PC-3 (cell line): ENCODE data around the gene CCDC141. TPM values are rescaled to one million over a fixed set of nuclear protein-coding genes. Genes with fewer than 3 reads are reported as not detected.

Source experiments
- ATAC-seq: fragments of 200-7000 bp; cut with Tn5 transposase; 2 replicates; pipeline ENCODE4 v1.9.1; 2020; ENCODE audit warnings: mild to moderate bottlenecking, moderate library complexity
- BruUV-seq: library from RNA; stranded (reverse); fragments of 400-500 nt; replicated peaks from 2 replicates; lab custom pipeline; 2021; lab: Mats Ljungman, UMichigan
- CTCF ChIA-PET: fragments of 300-600 bp; sonication (Branson Sonifier 250); formaldehyde crosslinking; loops from one replicate; lab custom pipeline; 2022; ENCODE audit warnings: antibody characterized with exemption; lab: Charles Lee
- POLR2A ChIA-PET: fragments of 300-600 bp; sonication (Branson Sonifier 250); formaldehyde crosslinking; loops from one replicate; lab custom pipeline; 2022; ENCODE audit warnings: antibody characterized with exemption; ENCODE audit not compliant: unreplicated experiment; lab: Charles Lee
- DNase-seq: peaks from one replicate; pipeline ENCODE4 v3.0.0-alpha.2; 2015
- H2AFZ ChIP-seq: fragments of 300-600 bp; sonication (generic); 2 replicates; pipeline ENCODE4 v1.6.0; 2016; ENCODE audit warnings: antibody characterized with exemption, low read length
- H3F3A ChIP-seq: fragments of 300-600 bp; sonication (generic); one replicate; pipeline ENCODE4 v1.6.0; 2017; ENCODE audit warnings: antibody characterized with exemption, low read length, control low read depth, mild to moderate bottlenecking; ENCODE audit not compliant: unreplicated experiment
- H3K27ac ChIP-seq: fragments of 300-600 bp; sonication (generic); 2 replicates; pipeline ENCODE4 v1.5.1; 2016; ENCODE audit warnings: mild to moderate bottlenecking, low read length
- H3K27me3 ChIP-seq: fragments of 300-600 bp; sonication (generic); 2 replicates; pipeline ENCODE4 v1.6.1; 2016; ENCODE audit warnings: low read length, mixed read lengths
- H3K36me3 ChIP-seq: fragments of 300-600 bp; sonication (generic); 2 replicates; pipeline ENCODE4 v1.6.1; 2016; ENCODE audit warnings: low read depth, mixed run types, low read length, mixed read lengths
- H3K4me1 ChIP-seq: fragments of 300-600 bp; sonication (generic); 2 replicates; pipeline ENCODE4 v1.5.1; 2016; ENCODE audit warnings: low read length; ENCODE audit not compliant: insufficient read depth
- H3K4me2 ChIP-seq: fragments of 300-600 bp; sonication (generic); 2 replicates; pipeline ENCODE4 v1.6.0; 2016; ENCODE audit warnings: low read length
- H3K4me3 ChIP-seq: fragments of 300-600 bp; sonication (generic); 2 replicates; pipeline ENCODE4 v1.5.1; 2016; ENCODE audit warnings: mild to moderate bottlenecking, low read length, mixed read lengths
- H3K79me2 ChIP-seq: fragments of 300-600 bp; sonication (generic); 2 replicates; pipeline ENCODE4 v1.6.1; 2017; ENCODE audit warnings: low read length, mixed read lengths
- H3K9ac ChIP-seq: fragments of 300-600 bp; sonication (generic); 2 replicates; pipeline ENCODE4 v1.6.0; 2016; ENCODE audit warnings: mild to moderate bottlenecking, low read length
- H3K9me2 ChIP-seq: fragments of 300-600 bp; sonication (generic); replicated peaks from 2 replicates; pipeline ENCODE4 v1.6.1; 2016; ENCODE audit warnings: mixed run types, low read length, mixed read lengths
- H3K9me3 ChIP-seq: fragments of 300-600 bp; sonication (generic); 2 replicates; pipeline ENCODE4 v1.6.1; 2016; ENCODE audit warnings: low read length, mixed read lengths
- H4K20me1 ChIP-seq: fragments of 300-600 bp; sonication (generic); 2 replicates; pipeline ENCODE4 v1.6.1; 2016; ENCODE audit warnings: low read length, mixed read lengths
- EZH2 ChIP-seq: fragments of 300-600 bp; sonication (generic); IDR thresholded peaks from one replicate; pipeline ENCODE4 v1.6.1; 2017; ENCODE audit warnings: antibody characterized with exemption, mild to moderate bottlenecking, low read length; ENCODE audit not compliant: unreplicated experiment
- EZH2phosphoT487 ChIP-seq: fragments of 300-600 bp; sonication (generic); IDR thresholded peaks from 2 replicates; pipeline ENCODE4 v1.6.1; 2018; ENCODE audit warnings: mild to moderate bottlenecking, antibody characterized with exemption, low read length, borderline replicate concordance
- intact Hi-C: fragments of 100-400 bp; cut with micrococcal nuclease; formaldehyde crosslinking; loops from 2 replicates; pipeline ENCODE4 v1.9.0; 2023
- total RNA-seq: library from RNA; depleted of rRNA; stranded (reverse); fragments of >200 nt; gene quantifications from 2 replicates; pipeline ENCODE4 v1.2.3, GENCODE V29; 2014
- TF ChIP-seq, protein P1 (sequence below): fragments of 300-600 bp; sonication (generic); conservative IDR thresholded peaks from 2 replicates; pipeline ENCODE4 v1.5.1; 2017; ENCODE audit warnings: antibody characterized with exemption, low read depth, mild to moderate bottlenecking, low read length

The CCDC141 gene
- total RNA-seq, 1 experiment from 2014 or later, result 1.1 TPM

GRCh38 chr2:178880257-178880656 is 169.7 kb downstream of the CCDC141 start:
- Histone ChIP-seq H3F3A (peaks cover 5% of the 10 kb centered on the region), H3K9me3 (no peaks in the 10 kb centered on the region), H3K36me3 (no peaks in the 10 kb centered on the region), H3K9ac (no peak overlapping the region), H3K4me3 (no peak overlapping the region), H2AFZ (no peak overlapping the region), H3K9me2 (no peaks in the 10 kb centered on the region), H3K79me2 (no peaks in the 10 kb centered on the region), H3K27me3 (no peaks in the 10 kb centered on the region), H4K20me1 (no peaks in the 10 kb centered on the region), H3K4me1 (peaks cover 26% of the 10 kb centered on the region), H3K27ac (no peak overlapping the region), H3K4me2 (no peak overlapping the region)
- no TSS peak for BruUV-seq
- no peak for DNase-seq
- CTCF ChIA-PET, result no interaction called here
- intact Hi-C loops, result no loop called here
- TF ChIP-seq EZH2phosphoT487 (no peak), EZH2 (no peak)
- TF ChIP-seq, protein P1, sequence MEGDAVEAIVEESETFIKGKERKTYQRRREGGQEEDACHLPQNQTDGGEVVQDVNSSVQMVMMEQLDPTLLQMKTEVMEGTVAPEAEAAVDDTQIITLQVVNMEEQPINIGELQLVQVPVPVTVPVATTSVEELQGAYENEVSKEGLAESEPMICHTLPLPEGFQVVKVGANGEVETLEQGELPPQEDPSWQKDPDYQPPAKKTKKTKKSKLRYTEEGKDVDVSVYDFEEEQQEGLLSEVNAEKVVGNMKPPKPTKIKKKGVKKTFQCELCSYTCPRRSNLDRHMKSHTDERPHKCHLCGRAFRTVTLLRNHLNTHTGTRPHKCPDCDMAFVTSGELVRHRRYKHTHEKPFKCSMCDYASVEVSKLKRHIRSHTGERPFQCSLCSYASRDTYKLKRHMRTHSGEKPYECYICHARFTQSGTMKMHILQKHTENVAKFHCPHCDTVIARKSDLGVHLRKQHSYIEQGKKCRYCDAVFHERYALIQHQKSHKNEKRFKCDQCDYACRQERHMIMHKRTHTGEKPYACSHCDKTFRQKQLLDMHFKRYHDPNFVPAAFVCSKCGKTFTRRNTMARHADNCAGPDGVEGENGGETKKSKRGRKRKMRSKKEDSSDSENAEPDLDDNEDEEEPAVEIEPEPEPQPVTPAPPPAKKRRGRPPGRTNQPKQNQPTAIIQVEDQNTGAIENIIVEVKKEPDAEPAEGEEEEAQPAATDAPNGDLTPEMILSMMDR, result no peak
- no peak for ATAC-seq
- POLR2A ChIA-PET, result no interaction called here

- Histone ChIP-seq H3K4me3 (no peak overlapping the region), H3K9me3 (no peaks in the 10 kb centered on the region), H3K9ac (no peak overlapping the region), H3K4me2 (no peak overlapping the region), H3K27ac (no peak overlapping the region), H3F3A (no peaks in the 10 kb centered on the region), H3K79me2 (no peaks in the 10 kb centered on the region), H2AFZ (0 out of 2 replicates have a peak overlapping the region, but pooled peaks have one; percentile 2), H3K4me1 (peaks cover 23% of the 10 kb centered on the region), H3K36me3 (no peaks in the 10 kb centered on the region), H3K27me3 (no peaks in the 10 kb centered on the region), H3K9me2 (no peaks in the 10 kb centered on the region), H4K20me1 (no peaks in the 10 kb centered on the region)
- DNase-seq, result no peak
- POLR2A ChIA-PET, result no interaction called here
- CTCF ChIA-PET, result interaction anchor here (0.6 kb wide), 2 partner anchors 251 to 533 kb away, joined by 3 read pairs; no protein-coding TSS in a partner anchor
- BruUV-seq, result no TSS peak
- TF ChIP-seq, protein P1, result no peak
- TF ChIP-seq EZH2phosphoT487 (no peak), EZH2 (no peak)
- intact Hi-C loops, result no loop called here
- ATAC-seq, result no peak
Observed at GRCh38 chr2:178877874-178878273, 172.1 kb downstream of the CCDC141 start.

DNA sequence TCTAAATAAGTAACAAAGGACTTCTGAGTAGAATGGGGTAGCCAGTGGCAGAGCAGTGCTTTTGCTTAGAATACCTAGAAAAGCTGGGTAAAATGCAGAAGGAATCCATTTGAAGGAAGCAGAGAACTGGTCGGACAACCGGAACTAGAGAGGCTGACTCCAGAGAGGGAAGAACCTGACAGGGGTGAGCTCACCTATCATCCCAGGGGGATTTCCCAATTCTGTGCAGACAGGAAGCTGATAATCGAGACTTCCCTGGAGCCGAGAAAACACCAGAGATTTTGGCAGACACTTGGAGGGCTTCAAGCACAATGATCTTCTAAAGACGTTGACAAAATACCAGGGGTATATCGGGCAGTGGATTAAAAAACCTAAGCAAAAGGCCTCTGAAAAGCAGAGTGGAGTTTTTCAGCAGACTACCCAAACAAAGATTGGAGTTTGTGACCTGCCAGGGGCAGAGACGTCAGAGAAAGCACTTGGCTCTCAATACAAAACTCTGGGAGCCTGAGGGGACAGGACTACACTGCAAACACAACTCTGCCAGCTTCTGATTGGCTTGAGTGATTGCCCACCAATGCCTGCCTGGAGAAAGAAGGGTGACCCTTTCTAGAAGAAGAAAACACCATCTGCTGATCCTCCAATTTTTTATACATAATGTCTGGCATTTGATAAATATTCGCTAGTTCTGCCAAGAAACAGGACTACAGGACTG is 175.3 kb downstream of the CCDC141 start:
- Histone ChIP-seq H2AFZ (peak overlapping the region; percentile 56), H3K4me3 (no peak overlapping the region), H3K4me1 (peaks cover 36% of the 10 kb centered on the region), H3K36me3 (no peaks in the 10 kb centered on the region), H3K27ac (peak overlapping the region; percentile 50), H3F3A (no peaks in the 10 kb centered on the region), H3K9me2 (no peaks in the 10 kb centered on the region), H3K79me2 (no peaks in the 10 kb centered on the region), H4K20me1 (no peaks in the 10 kb centered on the region), H3K9ac (no peak overlapping the region; the same call in 1 of the 2 replicates), H3K9me3 (no peaks in the 10 kb centered on the region), H3K27me3 (no peaks in the 10 kb centered on the region), H3K4me2 (peak overlapping the region; percentile 15; the same call in 1 of the 2 replicates)
- TF ChIP-seq EZH2phosphoT487, result no peak
- TF ChIP-seq, protein P1, result no peak
- TF ChIP-seq EZH2, result no peak
- intact Hi-C loops, result loop anchor here (5.0 kb wide), 1 partner anchor 38 kb away; no protein-coding TSS in a partner anchor
- CTCF ChIA-PET, result no interaction called here
- POLR2A ChIA-PET, result no interaction called here
- DNase-seq, result peak; percentile 39
- no TSS peak for BruUV-seq
- no peak for ATAC-seq
